Activated naive CD4-positive, alpha-beta T cell treated with anti-CD3 and anti-CD28 coated beads, Interleukin-2, amount 50 U/mL, for 72 hours (primary cell): ENCODE data around the gene DLGAP1. TPM values are rescaled to one million over a fixed set of nuclear protein-coding genes. Genes with fewer than 3 reads are reported as not detected.
"Not testable (repeated sequence)": the region's sequence is repeated elsewhere in the genome, so short reads cannot be mapped to it uniquely, and the experiment has no call there.

Source experiments
- ATAC-seq, 2 donors: fragments of 150-1000 bp; cut with Tn5 transposase; 2 replicates each; pipeline ENCODE4 v1.10.0; 2021; ENCODE audit warnings: mild to moderate bottlenecking in 2 of 2, moderate library complexity in 2 of 2
- DNase-seq, 2 donors: peaks; one replicate each; pipeline ENCODE4 v3.0.0; 2021 to 2022; ENCODE audit warnings: low spot score in 2 of 2
- H3K27ac Mint-ChIP-seq, 2 donors: one replicate each; pipeline ENCODE4 v1.8.0; 2022; ENCODE audit warnings: mild to moderate bottlenecking in 2 of 2, mixed read lengths in 2 of 2
- H3K36me3 Mint-ChIP-seq, 2 donors: one replicate each; pipeline ENCODE4 v1.8.0; 2022; ENCODE audit warnings: mixed read lengths in 2 of 2
- H3K9me3 Mint-ChIP-seq, 2 donors: one replicate each; pipeline ENCODE4 v1.8.0; 2022; ENCODE audit warnings: mixed read lengths in 2 of 2
- total RNA-seq, 2 donors: library from RNA; stranded (reverse); gene quantifications; one replicate each; pipeline ENCODE4 v1.2.3, GENCODE V29; 2022

Gene DLGAP1
- total RNA-seq, 2 donors from 2014 or later: not detected

GRCh38 chr18:3611313-3612090 is 843.6 kb downstream of the DLGAP1 start:
- DNase-seq (peak in 1 of 2 donors; percentile 4), ATAC-seq (no peak)
- Mint-ChIP-seq H3K27ac (peak overlapping the region in 1 of 2 donors; percentile 21), H3K9me3 (no peaks in the 10 kb centered on the region), H3K36me3 (peaks cover 0 to 6% of the 10 kb centered on the region in 2 donors)

GRCh38 chr18:3610813-3611212 is 844.3 kb downstream of the DLGAP1 start:
- peak; percentile 48 to 59 for ATAC-seq
- Mint-ChIP-seq H3K9me3 (no peaks in the 10 kb centered on the region), H3K27ac (no peak overlapping the region), H3K36me3 (peaks cover 0 to 6% of the 10 kb centered on the region in 2 donors)
- DNase-seq: no peak

GRCh38 chr18:3610188-3610708 is 844.9 kb downstream of the DLGAP1 start:
- Mint-ChIP-seq H3K9me3 (no peaks in the 10 kb centered on the region), H3K27ac (no peak overlapping the region), H3K36me3 (peaks cover 0 to 6% of the 10 kb centered on the region in 2 donors)
- DNase-seq (peak in 1 of 2 donors; percentile 34), ATAC-seq (no peak)

GRCh38 chr18:3608488-3608887 is 846.6 kb downstream of the DLGAP1 start:
- DNase-seq (no peak), ATAC-seq (no peak)
- peaks cover 0 to 6% of the 10 kb centered on the region in 2 donors for H3K36me3 Mint-ChIP-seq
- no peaks in the 10 kb centered on the region for H3K9me3 Mint-ChIP-seq
- H3K27ac Mint-ChIP-seq: no peak overlapping the region

- not testable (repeated sequence) for ATAC-seq, H3K9me3 Mint-ChIP-seq, DNase-seq, H3K27ac Mint-ChIP-seq, H3K36me3 Mint-ChIP-seq
Measured at GRCh38 chr18:3608099-3608453, 847.0 kb downstream of the DLGAP1 start.

- Mint-ChIP-seq H3K9me3 (no peaks in the 10 kb centered on the region), H3K27ac (no peak overlapping the region), H3K36me3 (peaks cover 0 to 6% of the 10 kb centered on the region in 2 donors)
- DNase-seq (no peak), ATAC-seq (no peak)
Measured at GRCh38 chr18:3607309-3608098, 847.6 kb downstream of the DLGAP1 start.

GRCh38 chr18:3606863-3607262 is 848.2 kb downstream of the DLGAP1 start:
- H3K36me3 Mint-ChIP-seq, H3K9me3 Mint-ChIP-seq, DNase-seq, ATAC-seq, H3K27ac Mint-ChIP-seq: not testable (repeated sequence)

GRCh38 chr18:3605954-3606443 is 849.1 kb downstream of the DLGAP1 start:
- Mint-ChIP-seq H3K9me3 (no peaks in the 10 kb centered on the region), H3K27ac (no peak overlapping the region), H3K36me3 (peaks cover 0 to 6% of the 10 kb centered on the region in 2 donors)
- ATAC-seq: peak in 1 of 2 donors; percentile 6
- DNase-seq: no peak

- Mint-ChIP-seq H3K36me3 (peaks cover 0 to 6% of the 10 kb centered on the region in 2 donors), H3K27ac (no peak overlapping the region), H3K9me3 (no peaks in the 10 kb centered on the region)
- ATAC-seq (no peak), DNase-seq (no peak)
Measured at GRCh38 chr18:3605486-3605952, 849.6 kb downstream of the DLGAP1 start.

GRCh38 chr18:3604498-3605408 is 850.4 kb downstream of the DLGAP1 start:
- ATAC-seq (peak; percentile 72 to 84), DNase-seq (no peak)
- no peak overlapping the region for H3K27ac Mint-ChIP-seq
- H3K36me3 Mint-ChIP-seq: peaks cover 0 to 6% of the 10 kb centered on the region in 2 donors
- no peaks in the 10 kb centered on the region for H3K9me3 Mint-ChIP-seq

- DNase-seq (no peak), ATAC-seq (no peak)
- Mint-ChIP-seq H3K9me3 (no peaks in the 10 kb centered on the region), H3K27ac (no peak overlapping the region), H3K36me3 (peaks cover 0 to under 1% of the 10 kb centered on the region in 2 donors)
Measured at GRCh38 chr18:3604235-3604497, 850.9 kb downstream of the DLGAP1 start.

- DNase-seq (no peak), ATAC-seq (peak; percentile 59 to 63)
- peaks cover 0 to 3% of the 10 kb centered on the region in 2 donors for H3K36me3 Mint-ChIP-seq
- H3K9me3 Mint-ChIP-seq: no peaks in the 10 kb centered on the region
- H3K27ac Mint-ChIP-seq: no peak overlapping the region
Measured at GRCh38 chr18:3603421-3604234, 851.5 kb downstream of the DLGAP1 start.

GRCh38 chr18:3601106-3601755 is 853.9 kb downstream of the DLGAP1 start:
- peaks cover 17 to 26% of the 10 kb centered on the region in 2 donors for H3K36me3 Mint-ChIP-seq
- not testable (repeated sequence) for ATAC-seq, H3K9me3 Mint-ChIP-seq, DNase-seq, H3K27ac Mint-ChIP-seq

GRCh38 chr18:3599861-3600260 is 855.2 kb downstream of the DLGAP1 start:
- Mint-ChIP-seq H3K9me3 (no peaks in the 10 kb centered on the region), H3K27ac (no peak overlapping the region), H3K36me3 (peaks cover 20 to 26% of the 10 kb centered on the region in 2 donors)
- ATAC-seq (no peak), DNase-seq (no peak)

GRCh38 chr18:3599195-3599594 is 855.9 kb downstream of the DLGAP1 start:
- Mint-ChIP-seq H3K36me3 (peaks cover 25 to 26% of the 10 kb centered on the region in 2 donors), H3K9me3 (no peaks in the 10 kb centered on the region), H3K27ac (peak overlapping the region in 1 of 2 donors; percentile 41)
- DNase-seq (no peak), ATAC-seq (no peak)
